Mucosa of rectum (tissue), 2 donors: ENCODE data around the gene CDON.

Experiments used
- H3K27ac ChIP-seq, 2 donors: one replicate each; pipeline ENCODE4 v1.7.0; 2013; ENCODE audit warnings: inconsistent platforms in 2 of 2, low read depth in 2 of 2, low read length in 2 of 2
- H3K27me3 ChIP-seq, 2 donors: one replicate each; pipeline ENCODE4 v1.7.0; 2013; ENCODE audit warnings: low read length in 2 of 2; ENCODE audit not compliant: control insufficient read depth in 2 of 2, insufficient read depth in 2 of 2
- H3K36me3 ChIP-seq, 2 donors: one replicate each; pipeline ENCODE4 v1.7.0; 2013; ENCODE audit warnings: low read length in 2 of 2; ENCODE audit not compliant: control insufficient read depth in 2 of 2, insufficient read depth in 2 of 2
- H3K4me1 ChIP-seq, 2 donors: one replicate each; pipeline ENCODE4 v1.7.0; 2013; ENCODE audit warnings: low read length in 2 of 2, mild to moderate bottlenecking in 1 of 2; ENCODE audit not compliant: control insufficient read depth in 2 of 2, insufficient read depth in 2 of 2
- H3K4me3 ChIP-seq, 2 donors: one replicate each; pipeline ENCODE4 v1.7.0; 2013; ENCODE audit warnings: low read length in 2 of 2
- H3K9ac ChIP-seq, 2 donors: one replicate each; pipeline ENCODE4 v1.7.0; 2013; ENCODE audit warnings: low read length in 2 of 2, low read depth in 1 of 2, mild to moderate bottlenecking in 1 of 2
- H3K9me3 ChIP-seq, 2 donors: one replicate each; pipeline ENCODE4 v1.7.0; 2013; ENCODE audit warnings: low read length in 2 of 2; ENCODE audit not compliant: control insufficient read depth in 2 of 2
- donor health status: healthy.
- donor health status: Normal muscosa, but diverticular disease.

The CDON gene

DNA sequence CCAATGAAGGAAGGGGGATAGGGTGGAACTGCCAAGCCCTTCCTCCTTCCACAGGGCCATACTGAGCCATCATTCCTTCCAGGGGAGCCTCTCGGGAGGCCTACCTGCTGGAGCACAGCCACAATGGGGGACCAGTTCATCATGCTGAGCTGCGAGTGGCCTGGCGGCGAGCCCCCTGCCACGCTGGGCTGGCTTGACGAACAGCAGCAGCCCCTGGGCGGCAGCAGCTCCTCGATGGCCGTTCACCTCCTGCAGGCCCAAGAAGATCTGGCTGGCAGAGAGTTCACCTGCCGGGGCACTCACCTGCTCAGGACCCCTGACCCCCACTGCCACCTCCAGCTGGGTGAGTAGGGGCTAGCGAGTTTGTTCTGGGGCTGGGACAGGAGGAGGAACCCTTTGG is 110.9 kb downstream of the CDON start:
- Histone ChIP-seq H3K27me3 (no peaks in the 10 kb centered on the region), H3K27ac (no peak overlapping the region)

DNA sequence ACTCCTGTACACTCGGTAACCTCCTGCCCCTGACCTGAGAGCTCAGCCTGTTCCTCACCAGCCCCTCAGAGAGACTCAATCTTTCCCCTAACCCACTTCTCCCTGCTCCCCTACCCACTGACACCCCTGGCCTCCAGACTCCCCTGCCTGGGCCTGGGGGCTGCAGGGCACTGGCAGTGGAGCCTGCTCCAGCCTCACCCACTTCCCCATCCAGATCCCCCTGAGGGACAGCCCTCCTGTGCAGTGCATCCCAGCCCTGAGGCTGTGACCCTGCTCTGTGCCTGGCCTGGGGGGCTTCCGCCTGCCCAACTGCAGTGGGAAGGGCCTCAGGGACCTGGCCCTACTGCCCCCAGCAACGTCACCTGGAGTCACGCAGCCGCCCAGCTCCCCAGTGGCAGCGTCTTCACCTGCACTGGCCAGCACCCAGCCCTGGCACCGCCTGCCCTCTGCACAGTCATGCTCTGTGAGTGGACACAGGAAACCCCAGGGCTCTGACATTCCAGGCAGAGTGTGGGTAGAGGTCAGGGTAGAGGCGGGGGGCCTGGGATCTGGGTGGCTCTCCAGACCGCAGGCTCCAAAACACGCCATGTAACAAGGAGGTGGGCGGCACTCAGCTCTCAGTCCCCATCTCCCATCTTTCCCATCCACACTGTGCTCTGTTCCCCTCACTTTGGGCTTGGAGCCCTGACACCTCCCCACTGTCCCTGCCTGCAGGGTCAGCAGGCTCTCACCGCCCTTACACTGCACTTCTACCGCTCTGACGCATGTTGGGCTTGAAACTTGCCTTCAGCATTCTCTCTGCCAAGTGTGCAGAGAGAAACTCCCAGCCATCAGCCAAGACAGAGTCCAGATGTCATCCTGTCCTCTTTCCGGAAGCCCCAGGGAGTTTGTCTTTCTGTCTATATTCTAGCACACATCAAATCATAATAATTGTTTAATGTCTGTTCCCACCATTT is 111.7 kb downstream of the CDON start:
- no peaks in the 10 kb centered on the region for H3K36me3 ChIP-seq
- no peaks in the 10 kb centered on the region for H3K9me3 ChIP-seq
- H3K9ac ChIP-seq, result no peak overlapping the region
- no peak overlapping the region for H3K4me3 ChIP-seq
- no peaks in the 10 kb centered on the region for H3K27me3 ChIP-seq
- H3K4me1 ChIP-seq, result peaks cover 0 to 4% of the 10 kb centered on the region in 2 donors
- H3K27ac ChIP-seq, result no peak overlapping the region

More for the DNA sequence above, 110.9 kb downstream of the CDON start:
- H3K36me3 ChIP-seq, result no peaks in the 10 kb centered on the region
- peaks cover 0 to 4% of the 10 kb centered on the region in 2 donors for H3K4me1 ChIP-seq
- no peaks in the 10 kb centered on the region for H3K9me3 ChIP-seq
- no peak overlapping the region for H3K4me3 ChIP-seq
- no peak overlapping the region for H3K9ac ChIP-seq

- Histone ChIP-seq H3K9me3 (no peaks in the 10 kb centered on the region), H3K36me3 (no peaks in the 10 kb centered on the region), H3K4me3 (no peak overlapping the region), H3K27me3 (no peaks in the 10 kb centered on the region), H3K27ac (no peak overlapping the region), H3K9ac (no peak overlapping the region), H3K4me1 (peaks cover 0 to 4% of the 10 kb centered on the region in 2 donors)
Measured at GRCh38 chr11:125950178-125950490, 112.5 kb downstream of the CDON start.

GRCh38 chr11:125949271-125950177 is 113.1 kb downstream of the CDON start:
- Histone ChIP-seq H3K4me1 (peaks cover 0 to 4% of the 10 kb centered on the region in 2 donors), H3K9ac (no peak overlapping the region), H3K4me3 (no peak overlapping the region), H3K9me3 (no peaks in the 10 kb centered on the region), H3K27ac (no peak overlapping the region), H3K36me3 (no peaks in the 10 kb centered on the region), H3K27me3 (no peaks in the 10 kb centered on the region)

DNA sequence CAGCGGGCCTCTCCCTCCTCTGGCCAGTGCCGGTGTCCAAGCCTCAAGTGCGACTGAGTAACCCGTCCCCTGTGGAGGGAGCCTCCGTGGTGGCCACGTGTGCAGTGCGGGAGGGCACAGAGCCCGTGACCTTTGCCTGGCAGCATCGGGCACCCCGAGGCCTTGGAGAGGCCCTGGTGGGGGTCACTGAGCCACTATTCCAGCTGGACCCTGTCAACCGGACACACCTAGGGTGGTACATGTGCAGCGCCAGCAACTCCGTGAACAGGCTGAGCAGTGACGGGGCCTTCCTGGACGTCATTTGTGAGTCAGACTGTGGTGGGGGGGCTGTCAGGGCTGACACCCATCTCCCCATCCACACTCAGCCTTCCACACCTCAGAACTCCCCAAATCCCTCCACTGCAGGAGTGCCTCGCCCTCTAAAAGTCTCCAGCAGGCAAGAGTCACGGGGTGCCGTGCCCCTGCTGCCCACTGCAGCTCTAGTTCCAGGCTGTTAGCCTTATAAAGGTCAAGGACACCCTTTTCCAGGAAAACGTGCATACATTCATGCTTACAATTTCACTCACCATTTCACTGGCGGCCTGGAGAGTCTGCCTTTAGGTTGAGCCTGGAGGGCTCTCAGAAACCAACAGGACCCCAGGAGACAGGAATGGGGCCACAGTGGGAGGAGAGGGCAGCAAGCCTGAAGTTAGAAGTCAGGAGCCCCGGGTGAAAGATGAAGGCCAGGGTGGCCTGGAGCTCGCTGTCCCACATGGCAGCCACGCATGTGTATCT is 114.2 kb downstream of the CDON start:
- peaks cover 0 to 4% of the 10 kb centered on the region in 2 donors for H3K4me1 ChIP-seq
- H3K4me3 ChIP-seq, result no peak overlapping the region
- H3K27ac ChIP-seq, result no peak overlapping the region
- no peaks in the 10 kb centered on the region for H3K9me3 ChIP-seq
- H3K27me3 ChIP-seq, result no peaks in the 10 kb centered on the region
- H3K9ac ChIP-seq, result no peak overlapping the region
- H3K36me3 ChIP-seq, result no peaks in the 10 kb centered on the region

- Histone ChIP-seq H3K36me3 (no peaks in the 10 kb centered on the region), H3K27me3 (no peaks in the 10 kb centered on the region), H3K4me1 (peaks cover 0 to under 1% of the 10 kb centered on the region in 2 donors), H3K9me3 (no peaks in the 10 kb centered on the region), H3K27ac (no peak overlapping the region), H3K4me3 (no peak overlapping the region), H3K9ac (no peak overlapping the region)
Measured at GRCh38 chr11:125947419-125948277, 115.0 kb downstream of the CDON start.

- no peaks in the 10 kb centered on the region for H3K4me1 ChIP-seq
- no peaks in the 10 kb centered on the region for H3K27me3 ChIP-seq
- no peak overlapping the region for H3K9ac ChIP-seq
- H3K36me3 ChIP-seq, result no peaks in the 10 kb centered on the region
- no peak overlapping the region for H3K27ac ChIP-seq
- no peaks in the 10 kb centered on the region for H3K9me3 ChIP-seq
- H3K4me3 ChIP-seq, result no peak overlapping the region
Measured at GRCh38 chr11:125946712-125947418, 115.8 kb downstream of the CDON start.

DNA sequence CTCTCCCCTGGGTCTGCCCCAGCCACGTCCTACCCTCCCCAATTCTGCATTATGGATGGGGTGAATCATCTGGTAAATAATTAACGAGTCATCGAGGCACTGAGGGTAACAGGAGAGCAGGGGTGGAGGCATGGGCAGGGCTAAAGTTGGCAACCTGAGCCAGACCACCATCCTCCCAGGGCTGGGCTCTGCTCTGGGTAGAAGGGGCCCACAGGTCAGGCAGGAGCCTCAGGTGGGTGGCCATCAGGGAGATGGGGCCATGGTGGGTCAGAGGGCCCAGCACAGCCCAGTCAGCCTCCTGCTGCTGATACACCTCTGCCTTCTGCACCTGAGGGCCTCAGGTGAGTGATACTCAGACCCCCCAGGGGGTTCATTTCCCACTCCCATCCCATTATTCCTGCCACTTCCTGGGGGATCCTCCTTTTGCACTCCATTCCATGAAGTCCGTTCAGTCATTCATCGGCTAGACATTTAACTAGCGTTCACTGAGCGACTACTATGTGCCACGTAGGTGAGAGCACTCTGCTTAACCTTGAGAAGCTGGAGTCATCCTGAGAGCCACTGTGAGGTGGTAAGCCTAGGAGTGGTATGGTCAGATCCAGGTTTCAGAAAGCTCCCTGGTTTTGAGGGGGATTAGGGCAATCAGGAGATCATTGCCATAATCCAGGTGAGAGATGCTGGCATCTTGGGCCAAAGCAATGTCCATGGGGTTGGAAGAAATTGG is 116.7 kb downstream of the CDON start, which contains the start of gene VSIG10L2:
VSIG10L2 (plus strand) TSS at position 248 of the 724 bp plus-strand sequence; CDS start at position 260, 12 bp downstream.
- Histone ChIP-seq H3K36me3 (no peaks in the 10 kb centered on the region), H3K27me3 (no peaks in the 10 kb centered on the region), H3K9ac (no peak within 1 kb of the TSS), H3K4me1 (no peaks in the 10 kb centered on the region), H3K9me3 (no peaks in the 10 kb centered on the region), H3K4me3 (no peak within 1 kb of the TSS), H3K27ac (no peak within 1 kb of the TSS)
